H9 (cell line): ENCODE data around the gene GRM1. TPM values are rescaled to one million over a fixed set of nuclear protein-coding genes. Genes with fewer than 3 reads are reported as not detected.

ENCODE experiments used
- DNase-seq: peaks from one replicate; pipeline ENCODE4 v3.0.0-alpha.2; 2017
- H2AFZ ChIP-seq: one replicate; pipeline ENCODE4 v1.6.1; 2013; ENCODE audit warnings: mild to moderate bottlenecking, low read length, control low read depth, moderate library complexity
- H2AK5ac ChIP-seq: 2 replicates; pipeline ENCODE4 v1.6.1; 2013; ENCODE audit warnings: low read length, control low read depth, mixed read lengths; ENCODE audit not compliant: insufficient read length
- H2BK120ac ChIP-seq: one replicate; pipeline ENCODE4 v1.6.1; 2013; ENCODE audit warnings: low read depth, mild to moderate bottlenecking, low read length, control low read depth, inconsistent platforms; ENCODE audit not compliant: poor library complexity, severe bottlenecking
- H2BK12ac ChIP-seq: 2 replicates; pipeline ENCODE4 v1.6.1; 2013; ENCODE audit warnings: low read length, control low read depth, mixed read lengths, low read depth; ENCODE audit not compliant: insufficient read length
- H2BK15ac ChIP-seq: 2 replicates; pipeline ENCODE4 v1.6.1; 2013; ENCODE audit warnings: low read depth, low read length, control low read depth
- H2BK20ac ChIP-seq: one replicate; pipeline ENCODE4 v1.6.1; 2013; ENCODE audit warnings: low read depth, mild to moderate bottlenecking, low read length, control low read depth, inconsistent platforms; ENCODE audit not compliant: poor library complexity, severe bottlenecking
- H2BK5ac ChIP-seq: 2 replicates; pipeline ENCODE4 v1.6.1; 2013; ENCODE audit warnings: low read length, control low read depth, mixed read lengths; ENCODE audit not compliant: insufficient read length
- H3K14ac ChIP-seq: 2 replicates; pipeline ENCODE4 v1.6.1; 2013; ENCODE audit warnings: low read length, control low read depth; ENCODE audit not compliant: insufficient read depth
- H3K18ac ChIP-seq: 2 replicates; pipeline ENCODE4 v1.6.1; 2013; ENCODE audit warnings: low read depth, mild to moderate bottlenecking, mixed read lengths, low read length, control low read depth; ENCODE audit not compliant: insufficient read length
- H3K23ac ChIP-seq: 2 replicates; pipeline ENCODE4 v1.6.1; 2013; ENCODE audit warnings: low read length, control low read depth, mixed read lengths, low read depth; ENCODE audit not compliant: insufficient read length
- H3K23me2 ChIP-seq: 2 replicates; pipeline ENCODE4 v1.6.1; 2013; ENCODE audit warnings: low read depth, mild to moderate bottlenecking, mixed read lengths, low read length, control low read depth; ENCODE audit not compliant: insufficient read length, poor library complexity, severe bottlenecking
- H3K27ac ChIP-seq: 2 replicates; pipeline ENCODE4 v1.5.1; 2013; ENCODE audit warnings: low read length, control low read depth, mixed read lengths, low read depth; ENCODE audit not compliant: insufficient read length
- H3K27me3 ChIP-seq: 2 replicates; pipeline ENCODE4 v1.6.1; 2013; ENCODE audit warnings: low read length, control low read depth, inconsistent platforms; ENCODE audit not compliant: insufficient read depth
- H3K4ac ChIP-seq: 2 replicates; pipeline ENCODE4 v1.6.1; 2013; ENCODE audit warnings: low read depth, mild to moderate bottlenecking, control low read depth, inconsistent platforms, low read length, moderate library complexity
- H3K4me1 ChIP-seq: 2 replicates; pipeline ENCODE4 v1.6.1; 2013; ENCODE audit warnings: low read length, control low read depth, inconsistent platforms; ENCODE audit not compliant: insufficient read depth
- H3K4me2 ChIP-seq: 2 replicates; pipeline ENCODE4 v1.6.1; 2013; ENCODE audit warnings: low read length, control low read depth, mixed read lengths; ENCODE audit not compliant: insufficient read length, insufficient read depth
- H3K56ac ChIP-seq: 2 replicates; pipeline ENCODE4 v1.6.1; 2013; ENCODE audit warnings: low read depth, mild to moderate bottlenecking, mixed read lengths, low read length, control low read depth; ENCODE audit not compliant: insufficient read length
- H3K79me1 ChIP-seq: 2 replicates; pipeline ENCODE4 v1.6.1; 2013; ENCODE audit warnings: low read depth, mild to moderate bottlenecking, moderate library complexity, low read length, control low read depth, inconsistent platforms; ENCODE audit not compliant: insufficient read depth, poor library complexity, severe bottlenecking
- H3K79me2 ChIP-seq: 2 replicates; pipeline ENCODE4 v1.6.1; 2013; ENCODE audit warnings: low read length, control low read depth, inconsistent platforms; ENCODE audit not compliant: insufficient read depth
- H3K9ac ChIP-seq: 2 replicates; pipeline ENCODE4 v1.6.1; 2013; ENCODE audit warnings: low read length, control low read depth, mixed read lengths; ENCODE audit not compliant: insufficient read length; ENCODE audit errors: extremely low read depth
- H3K9me3 ChIP-seq: one replicate; pipeline ENCODE4 v1.6.1; 2013; ENCODE audit warnings: low read depth, low read length, inconsistent platforms; ENCODE audit not compliant: control insufficient read depth
- H3T11ph ChIP-seq: one replicate; pipeline ENCODE4 v1.6.1; 2013; ENCODE audit warnings: mild to moderate bottlenecking, low read length, control low read depth, inconsistent platforms
- H4K20me1 ChIP-seq: one replicate; pipeline ENCODE4 v1.6.1; 2013; ENCODE audit not compliant: control insufficient read depth, insufficient read length, insufficient read depth
- H4K5ac ChIP-seq: 2 replicates; pipeline ENCODE4 v1.6.1; 2013; ENCODE audit warnings: low read depth, mild to moderate bottlenecking, mixed read lengths, low read length, control low read depth; ENCODE audit not compliant: insufficient read length
- H4K8ac ChIP-seq: replicated peaks from 2 replicates; pipeline ENCODE4 v1.6.1; 2013; ENCODE audit warnings: low read length, control low read depth, mixed read lengths, low read depth; ENCODE audit not compliant: insufficient read length
- H4K91ac ChIP-seq: 2 replicates; pipeline ENCODE4 v1.6.1; 2013; ENCODE audit warnings: low read depth, mild to moderate bottlenecking, moderate library complexity, mixed read lengths, low read length, control low read depth; ENCODE audit not compliant: insufficient read length
- H3K27ac Mint-ChIP-seq, 3 experiments: 2 replicates in 2 of 3; 3 replicates in 1 of 3; pipeline ENCODE4 v1.8.0; 2020 to 2021; ENCODE audit warnings: mixed read lengths in 3 of 3, mild to moderate bottlenecking in 1 of 3, moderate library complexity in 1 of 3
- H3K27me3 Mint-ChIP-seq: 2 replicates; pipeline ENCODE4 v1.8.0; 2021; ENCODE audit warnings: low read depth, mild to moderate bottlenecking, moderate library complexity, mixed read lengths
- H3K36me3 Mint-ChIP-seq, 3 experiments: 2 replicates in 2 of 3; 3 replicates in 1 of 3; pipeline ENCODE4 v1.8.0; 2020 to 2021; ENCODE audit warnings: low read depth in 3 of 3, mixed read lengths in 3 of 3; ENCODE audit not compliant: insufficient read depth in 1 of 3
- H3K4me1 Mint-ChIP-seq, 2 experiments: 2 replicates each; pipeline ENCODE4 v1.8.0; 2020; ENCODE audit warnings: mixed read lengths in 2 of 2
- H3K4me3 Mint-ChIP-seq, 2 experiments: 2 replicates in 1 of 2; 3 replicates in 1 of 2; pipeline ENCODE4 v1.8.0; 2020 to 2021; ENCODE audit warnings: mild to moderate bottlenecking in 2 of 2, mixed read lengths in 2 of 2, moderate library complexity in 1 of 2
- H3K9me3 Mint-ChIP-seq, 2 experiments: 2 replicates in 1 of 2; 3 replicates in 1 of 2; pipeline ENCODE4 v1.8.0; 2020; ENCODE audit warnings: mild to moderate bottlenecking in 2 of 2, mixed read lengths in 2 of 2, moderate library complexity in 1 of 2
- WGBS: extraction: QIAGEN DNeasy Blood & Tissue Kit; methylation state at CpG from one replicate; pipeline ENCODE4 v1.1.7; 2013; ENCODE audit warnings: missing lambda C conversion rate, low lambda C conversion rate, mixed read lengths; ENCODE audit not compliant: insufficient read length; ENCODE audit errors: extremely low coverage; 5-methylcytosine and 5-hydroxymethylcytosine counted together
- total RNA-seq: library from RNA; stranded (reverse); gene quantifications from 2 replicates; pipeline ENCODE4 v1.2.1, GENCODE V29; 2021
- TF ChIP-seq, protein P1 (sequence below): fragments of 200-600 bp; sonication (generic); conservative IDR thresholded peaks from 3 replicates; pipeline ENCODE4 v1.8.0; 2021; ENCODE audit warnings: antibody characterized with exemption, mild to moderate bottlenecking

The GRM1 gene
- total RNA-seq, 1 experiment from 2014 or later, result 0.39 TPM

DNA sequence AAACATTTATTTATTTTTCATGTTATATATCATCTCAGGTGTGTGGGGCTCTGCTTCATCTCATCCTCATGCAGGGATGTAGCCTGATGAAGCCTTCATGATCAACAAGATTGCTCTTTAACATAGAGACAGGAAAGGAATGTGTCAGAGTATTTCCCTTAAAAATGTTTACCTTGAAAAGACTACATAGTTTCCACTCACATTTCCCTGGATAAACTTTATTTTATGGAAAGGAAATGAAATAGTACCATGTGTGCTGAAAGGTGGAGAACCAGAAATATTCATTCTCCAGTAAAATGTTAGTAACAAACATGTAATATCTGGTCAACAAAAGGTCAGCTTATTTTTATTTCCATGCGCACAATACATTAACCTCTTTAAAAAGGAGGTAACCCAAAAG is 155.8 kb downstream of the GRM1 start:
- Histone ChIP-seq H2BK20ac (no peak overlapping the region), H2AFZ (no peak overlapping the region), H3K4me1 (no peaks in the 10 kb centered on the region), H2AK5ac (no peak overlapping the region), H2BK5ac (no peak overlapping the region), H3K4me2 (no peak overlapping the region), H3K27ac (no peak overlapping the region), H4K20me1 (no peaks in the 10 kb centered on the region), H3K14ac (no peak overlapping the region), H4K5ac (no peak overlapping the region), H3T11ph (no peak overlapping the region), H3K9me3 (no peaks in the 10 kb centered on the region), H3K79me1 (no peaks in the 10 kb centered on the region), H3K56ac (no peak overlapping the region), H3K9ac (no peak overlapping the region), H3K23me2 (no peaks in the 10 kb centered on the region), H3K27me3 (no peaks in the 10 kb centered on the region), H2BK15ac (no peak overlapping the region), H2BK12ac (no peak overlapping the region), H3K79me2 (no peaks in the 10 kb centered on the region), H3K4ac (no peak overlapping the region), H3K18ac (no peak overlapping the region), H2BK120ac (no peak overlapping the region), H3K23ac (no peak overlapping the region), H4K91ac (no peak overlapping the region), H4K8ac (no peak overlapping the region)
- no peak for DNase-seq
- Mint-ChIP-seq H3K9me3 (no peaks in the 10 kb centered on the region), H3K4me1 (no peaks in the 10 kb centered on the region), H3K27ac (no peak overlapping the region), H3K4me3 (no peak overlapping the region), H3K36me3 (no peaks in the 10 kb centered on the region), H3K27me3 (no peaks in the 10 kb centered on the region)
- TF ChIP-seq, protein P1, sequence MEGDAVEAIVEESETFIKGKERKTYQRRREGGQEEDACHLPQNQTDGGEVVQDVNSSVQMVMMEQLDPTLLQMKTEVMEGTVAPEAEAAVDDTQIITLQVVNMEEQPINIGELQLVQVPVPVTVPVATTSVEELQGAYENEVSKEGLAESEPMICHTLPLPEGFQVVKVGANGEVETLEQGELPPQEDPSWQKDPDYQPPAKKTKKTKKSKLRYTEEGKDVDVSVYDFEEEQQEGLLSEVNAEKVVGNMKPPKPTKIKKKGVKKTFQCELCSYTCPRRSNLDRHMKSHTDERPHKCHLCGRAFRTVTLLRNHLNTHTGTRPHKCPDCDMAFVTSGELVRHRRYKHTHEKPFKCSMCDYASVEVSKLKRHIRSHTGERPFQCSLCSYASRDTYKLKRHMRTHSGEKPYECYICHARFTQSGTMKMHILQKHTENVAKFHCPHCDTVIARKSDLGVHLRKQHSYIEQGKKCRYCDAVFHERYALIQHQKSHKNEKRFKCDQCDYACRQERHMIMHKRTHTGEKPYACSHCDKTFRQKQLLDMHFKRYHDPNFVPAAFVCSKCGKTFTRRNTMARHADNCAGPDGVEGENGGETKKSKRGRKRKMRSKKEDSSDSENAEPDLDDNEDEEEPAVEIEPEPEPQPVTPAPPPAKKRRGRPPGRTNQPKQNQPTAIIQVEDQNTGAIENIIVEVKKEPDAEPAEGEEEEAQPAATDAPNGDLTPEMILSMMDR, result no peak
- WGBS, result no CpG with 5 or more reads among the region's 1 CpG
